Esophagus muscularis mucosa (tissue), 4 donors: ENCODE measurements around the gene SNRNP48.

Experiments used
- EP300 ChIP-seq: sonication (generic); formaldehyde crosslinking; IDR thresholded peaks from one replicate; pipeline ENCODE4 v1.6.1; 2017; ENCODE audit warnings: antibody characterized with exemption
- POLR2A ChIP-seq: fragments of 450-650 bp; IDR thresholded peaks from one replicate; pipeline ENCODE4 v1.6.1; 2017; ENCODE audit warnings: antibody characterized with exemption, moderate library complexity, mild to moderate bottlenecking, low read depth
- TF ChIP-seq, protein P1 (sequence below), 3 experiments: fragments of 200-600 bp in 2 of 3; fragments of 450-650 bp in 1 of 3; sonication (generic) in 2 of 3; IDR thresholded peaks; one replicate each; pipeline ENCODE4 v1.5.1; 2017 to 2019; ENCODE audit warnings: antibody characterized with exemption in 3 of 3, mild to moderate bottlenecking in 2 of 3, moderate library complexity in 1 of 3

- TF ChIP-seq POLR2A (no peak), EP300 (no peak)
- TF ChIP-seq, protein P1, sequence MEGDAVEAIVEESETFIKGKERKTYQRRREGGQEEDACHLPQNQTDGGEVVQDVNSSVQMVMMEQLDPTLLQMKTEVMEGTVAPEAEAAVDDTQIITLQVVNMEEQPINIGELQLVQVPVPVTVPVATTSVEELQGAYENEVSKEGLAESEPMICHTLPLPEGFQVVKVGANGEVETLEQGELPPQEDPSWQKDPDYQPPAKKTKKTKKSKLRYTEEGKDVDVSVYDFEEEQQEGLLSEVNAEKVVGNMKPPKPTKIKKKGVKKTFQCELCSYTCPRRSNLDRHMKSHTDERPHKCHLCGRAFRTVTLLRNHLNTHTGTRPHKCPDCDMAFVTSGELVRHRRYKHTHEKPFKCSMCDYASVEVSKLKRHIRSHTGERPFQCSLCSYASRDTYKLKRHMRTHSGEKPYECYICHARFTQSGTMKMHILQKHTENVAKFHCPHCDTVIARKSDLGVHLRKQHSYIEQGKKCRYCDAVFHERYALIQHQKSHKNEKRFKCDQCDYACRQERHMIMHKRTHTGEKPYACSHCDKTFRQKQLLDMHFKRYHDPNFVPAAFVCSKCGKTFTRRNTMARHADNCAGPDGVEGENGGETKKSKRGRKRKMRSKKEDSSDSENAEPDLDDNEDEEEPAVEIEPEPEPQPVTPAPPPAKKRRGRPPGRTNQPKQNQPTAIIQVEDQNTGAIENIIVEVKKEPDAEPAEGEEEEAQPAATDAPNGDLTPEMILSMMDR (IDR thresholded peaks at IDR 0.05), result no peak
Measured at GRCh38 chr6:7632501-7633290, 42.7 kb downstream of the SNRNP48 start.
